NCI-H1436 treated with DMSO at 0.1 percent for 48 hours (cell line): ENCODE results near the gene EXD3.

Experiments
- DNase-seq: peaks from one replicate; lab custom pipeline; 2025; lab: John Stamatoyannopoulos, UW

EXD3 gene

DNA sequence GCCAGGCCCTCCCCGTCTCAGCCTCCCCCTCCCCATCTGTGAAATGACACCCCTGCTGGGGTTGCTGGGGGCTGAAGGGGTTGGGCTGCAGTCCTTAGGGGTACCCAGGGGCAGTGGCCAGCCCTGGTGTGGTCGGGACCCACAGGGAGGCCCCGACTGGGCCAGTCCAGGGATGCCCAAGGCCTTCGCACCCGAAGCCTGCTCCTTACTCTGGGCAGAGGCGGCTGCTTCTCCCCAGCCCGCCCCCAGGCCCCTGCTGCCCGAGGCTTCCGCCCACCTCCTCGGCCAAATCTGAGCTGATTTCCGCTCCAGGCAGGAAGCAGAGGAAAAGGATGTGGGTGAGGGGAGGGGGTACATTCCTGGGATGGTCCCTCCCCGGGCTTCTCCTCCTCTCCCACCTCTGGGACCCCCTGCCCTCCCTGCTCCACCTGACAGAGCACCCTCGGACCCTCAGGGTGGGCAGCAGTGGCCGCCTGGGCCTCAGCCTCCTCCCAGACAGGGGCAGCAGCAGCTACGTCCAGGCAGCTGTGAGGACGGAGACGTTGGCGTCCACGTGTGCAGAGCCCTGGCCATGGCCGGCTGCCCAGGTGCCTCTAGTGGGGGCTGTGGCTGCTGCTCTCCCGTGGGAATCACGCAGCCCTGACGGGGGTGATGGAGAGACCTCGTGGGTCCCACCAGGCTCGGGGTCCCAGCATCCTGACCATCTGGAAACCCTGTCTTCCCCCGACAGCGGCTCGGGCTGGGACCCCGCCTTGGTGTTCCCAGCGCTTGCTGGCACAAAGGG is 116.7 kb downstream of the EXD3 start:
- no peak for DNase-seq

DNA sequence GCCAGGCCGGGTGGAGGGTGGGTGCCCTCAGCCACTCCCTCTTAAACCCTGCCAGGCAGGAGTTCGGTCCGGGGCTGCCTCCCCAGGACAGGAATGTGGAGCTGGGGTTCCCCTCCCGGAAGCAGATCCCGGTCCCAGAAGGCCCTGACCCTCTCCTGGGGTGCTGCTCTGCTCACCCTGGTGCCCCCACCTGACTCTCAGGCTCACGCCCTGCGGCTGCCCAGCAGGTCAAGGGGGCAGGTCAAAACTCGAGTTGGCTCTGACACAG is 117.2 kb downstream of the EXD3 start:
- DNase-seq, result no peak

DNA sequence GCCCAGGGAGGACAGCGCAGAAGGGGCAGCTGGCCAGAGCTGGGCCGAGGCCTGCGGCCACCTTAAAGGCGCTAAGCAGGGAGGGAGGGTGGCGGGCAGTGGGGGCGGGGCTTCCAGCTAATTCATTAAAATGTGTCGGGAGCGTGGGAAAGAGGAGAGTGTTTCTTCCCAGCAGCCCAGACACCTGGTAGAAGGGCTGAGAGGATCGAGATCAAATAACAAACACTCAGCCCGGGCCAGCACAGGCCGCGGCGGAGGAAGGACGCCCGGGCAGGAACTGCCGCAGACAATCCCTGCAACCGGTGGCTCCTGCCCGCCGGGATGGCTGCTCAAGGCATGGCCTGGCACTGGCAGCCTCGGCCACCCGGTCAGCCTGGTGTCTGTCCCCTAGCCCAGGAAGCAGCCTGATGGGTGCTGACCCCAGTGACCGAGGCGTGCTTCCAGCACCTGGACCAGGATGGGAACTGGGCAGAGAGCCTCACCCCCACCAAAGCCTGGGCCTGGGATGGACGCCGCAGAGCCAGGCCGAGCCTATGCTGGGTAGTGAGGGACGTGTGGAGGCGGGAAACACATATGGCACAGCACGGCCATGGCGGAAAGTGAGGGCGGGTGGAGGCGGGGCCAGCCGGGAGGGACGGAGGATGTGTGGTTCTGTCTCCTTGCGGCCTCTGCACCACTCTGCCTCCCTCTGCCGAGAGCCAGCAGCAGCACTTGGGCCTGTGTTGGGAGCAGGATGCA is 117.7 kb downstream of the EXD3 start:
- no peak for DNase-seq

DNA sequence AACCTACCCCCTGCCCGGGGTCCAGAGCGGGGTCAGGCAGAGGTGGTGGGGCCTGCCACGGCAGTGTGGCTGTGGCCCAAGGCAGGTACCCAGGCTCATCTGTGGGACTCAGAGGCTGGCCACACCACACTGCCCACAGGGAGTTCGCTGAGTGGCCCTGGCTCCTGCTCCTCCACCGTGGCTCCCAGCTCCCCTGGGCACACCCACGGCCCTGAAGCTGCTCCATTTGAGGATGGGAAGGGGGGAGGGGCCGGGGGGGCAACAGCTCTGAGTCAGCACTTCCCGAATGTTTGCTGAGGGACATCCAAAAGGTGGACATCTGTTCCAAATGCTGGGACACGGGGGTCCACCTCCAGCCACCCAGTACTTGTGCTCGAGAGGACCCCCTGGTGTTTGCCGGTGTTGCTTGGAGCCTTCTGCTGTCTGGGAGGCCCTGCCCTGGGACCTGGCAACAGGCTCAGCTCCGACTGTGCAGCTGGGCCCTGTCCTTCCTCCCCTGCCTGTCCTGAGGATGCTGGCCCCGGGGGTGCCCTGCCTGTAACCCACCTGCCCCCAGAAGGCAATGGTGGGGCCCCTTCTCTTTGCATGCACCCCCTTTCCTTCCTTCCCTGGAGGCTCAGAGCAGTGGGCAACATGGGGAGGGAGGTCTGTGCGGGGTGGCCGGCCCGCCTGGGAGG is 118.4 kb downstream of the EXD3 start:
- DNase-seq, result no peak

DNA sequence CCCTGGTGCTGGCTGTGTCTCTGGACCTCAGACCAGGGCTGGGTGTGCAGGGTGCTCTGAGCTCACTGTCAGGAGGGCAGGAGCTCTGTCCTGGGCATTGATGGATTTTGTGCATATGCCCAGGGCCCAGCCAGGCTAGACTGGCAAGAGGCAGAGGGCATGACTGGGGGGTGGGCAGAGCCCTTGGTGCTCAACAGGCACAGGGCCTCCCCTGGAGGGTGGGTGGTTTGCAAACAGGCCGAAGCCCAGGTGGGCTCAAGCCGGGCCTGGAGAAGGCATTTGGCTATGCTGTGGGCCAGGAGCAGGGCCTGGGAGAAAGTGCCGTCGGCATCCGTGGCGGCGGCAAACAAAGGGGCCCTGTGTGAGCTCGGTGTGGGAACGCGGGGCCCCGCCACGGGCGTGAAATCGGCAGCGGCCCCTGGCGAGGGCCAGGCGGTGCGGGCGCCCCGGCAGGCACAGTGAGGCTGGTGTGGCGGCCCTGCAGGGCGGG is 119.0 kb downstream of the EXD3 start:
- no peak for DNase-seq

DNA sequence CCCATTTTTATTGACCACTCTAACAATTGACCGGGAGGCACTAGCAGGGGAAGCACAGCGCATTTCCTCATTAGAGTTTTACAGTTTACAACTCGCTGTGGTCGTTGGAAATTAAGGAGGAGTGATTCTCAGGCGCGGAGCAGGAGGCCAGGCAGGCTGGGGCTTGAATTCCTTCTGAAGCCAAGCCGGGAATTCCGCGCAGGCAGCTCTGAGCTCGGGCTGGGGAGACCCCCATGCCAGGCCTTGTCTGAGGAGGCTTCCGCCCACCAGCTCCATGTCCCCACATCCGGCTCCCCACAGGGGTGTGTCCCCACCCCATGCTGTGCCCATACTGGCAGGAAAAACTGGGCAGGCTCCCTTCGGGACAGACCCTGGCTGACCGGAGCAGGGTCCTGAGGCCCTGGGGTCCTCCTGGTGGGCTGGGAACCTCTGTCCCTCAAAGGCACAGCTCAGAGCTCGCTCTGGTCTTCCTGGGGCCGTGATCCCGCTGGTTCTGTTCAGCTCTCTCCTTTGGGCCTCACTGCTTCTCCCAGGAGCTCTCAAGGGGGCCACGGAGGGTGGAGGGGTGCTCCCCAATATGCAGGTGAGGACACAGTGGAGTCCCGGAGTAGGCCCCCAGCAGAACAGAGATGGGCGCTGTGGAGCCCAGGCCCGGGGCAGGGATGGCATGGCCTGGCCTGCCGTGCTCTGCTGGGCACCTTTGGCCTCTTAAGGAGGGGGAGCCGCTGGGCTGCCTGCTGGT is 119.6 kb downstream of the EXD3 start:
- no peak for DNase-seq

DNA sequence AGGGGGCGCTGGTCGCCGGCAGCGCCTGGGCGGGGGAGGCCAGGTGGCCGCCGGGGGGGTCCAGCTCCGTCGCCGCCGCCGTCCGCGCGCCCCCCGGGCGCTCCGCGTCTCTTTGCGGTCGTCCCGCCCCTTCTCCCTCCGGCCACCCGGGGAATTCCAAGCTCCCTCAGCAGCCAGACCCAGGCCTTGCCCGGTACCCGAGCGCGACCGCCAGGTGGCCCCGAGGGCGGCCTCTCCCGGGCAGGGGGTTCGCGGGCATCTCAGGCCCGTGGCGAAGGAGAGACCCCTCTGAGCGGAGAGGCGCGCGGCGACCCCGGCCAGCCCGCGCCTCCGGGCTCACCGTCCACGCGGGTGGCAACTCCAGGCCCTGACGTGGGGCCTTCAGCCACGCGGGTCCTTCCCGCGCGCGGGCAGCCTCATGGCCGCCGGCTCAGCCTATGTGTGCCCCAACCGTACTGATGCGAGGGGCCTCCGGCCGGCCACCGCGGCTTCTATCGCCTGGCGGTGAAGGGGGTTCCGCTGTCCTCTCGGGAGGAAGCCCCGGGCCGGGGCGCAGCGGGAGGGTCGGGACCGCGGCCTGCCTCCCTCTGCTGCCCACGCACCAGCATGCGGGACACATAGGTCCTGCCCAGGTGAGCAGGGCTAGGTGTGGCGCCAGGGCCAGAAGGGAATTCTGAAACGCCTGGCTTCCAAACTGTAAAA is 120.4 kb downstream of the EXD3 start:
- no peak for DNase-seq

DNA sequence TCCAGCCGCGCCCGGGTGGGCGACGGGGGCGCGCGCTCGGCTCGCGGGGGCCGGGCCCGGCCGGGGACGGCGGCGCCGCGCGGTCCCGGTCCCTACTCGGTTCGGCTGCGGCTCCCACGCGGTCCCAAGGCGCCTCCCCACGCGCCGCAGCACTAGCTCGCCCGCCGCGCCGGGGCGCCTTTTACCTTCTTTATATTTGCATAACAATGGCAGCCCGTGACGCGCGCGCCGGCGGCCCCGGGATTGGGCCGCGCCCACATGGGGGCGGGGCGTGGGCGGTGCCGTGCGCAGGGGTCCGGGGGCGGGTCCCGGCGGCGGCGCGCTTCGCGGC is 120.9 kb downstream of the EXD3 start, which contains the start of gene NRARP:
NRARP (minus strand) TSS at position 154 of the 331 bp plus-strand sequence. CDS start 343 bp downstream, outside the sequence.
- DNase-seq, result no peak

DNA sequence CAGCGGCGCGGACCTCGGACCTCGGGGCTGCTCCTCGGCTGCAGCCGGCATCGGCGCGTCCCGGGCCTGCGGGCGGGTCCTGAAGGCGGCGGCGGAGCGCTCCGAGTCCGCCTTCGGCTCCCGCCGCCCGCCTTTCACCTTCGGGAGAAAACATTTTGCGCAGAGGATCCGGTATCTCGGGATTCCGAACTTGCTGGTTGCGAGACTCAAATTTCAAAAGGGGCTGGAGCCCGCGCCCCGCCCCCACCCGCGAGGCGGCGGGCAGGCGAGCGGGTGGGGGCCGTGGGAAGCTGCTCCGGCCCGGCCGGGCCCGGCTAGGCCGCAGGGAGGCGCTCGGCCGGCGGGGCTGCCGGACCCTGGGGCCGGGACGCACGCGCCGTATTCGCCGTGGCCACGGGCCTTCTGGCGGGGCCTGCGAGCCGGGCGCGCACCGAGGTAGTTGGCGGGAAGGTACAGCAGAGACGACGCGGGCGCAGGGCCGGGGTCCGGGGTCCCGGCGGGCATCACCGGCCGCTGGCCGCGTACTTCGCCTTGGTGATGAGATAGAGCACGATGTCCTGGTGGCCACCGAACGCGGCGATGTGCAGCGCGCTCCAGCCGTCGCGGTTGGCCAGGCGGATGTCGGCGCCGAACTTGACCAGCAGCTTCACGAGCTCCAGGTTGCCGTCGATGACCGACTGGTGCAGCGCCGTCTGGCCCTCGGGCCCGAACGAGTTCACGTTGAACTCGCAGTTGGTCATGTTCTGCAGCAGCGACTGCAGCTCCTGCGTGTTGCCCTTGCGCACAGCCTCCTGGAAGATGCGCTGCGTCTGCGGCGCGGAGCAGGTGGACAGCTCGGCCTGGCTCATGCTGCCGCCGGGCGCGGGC is 121.6 kb downstream of the EXD3 start:
- DNase-seq, result no peak

DNA sequence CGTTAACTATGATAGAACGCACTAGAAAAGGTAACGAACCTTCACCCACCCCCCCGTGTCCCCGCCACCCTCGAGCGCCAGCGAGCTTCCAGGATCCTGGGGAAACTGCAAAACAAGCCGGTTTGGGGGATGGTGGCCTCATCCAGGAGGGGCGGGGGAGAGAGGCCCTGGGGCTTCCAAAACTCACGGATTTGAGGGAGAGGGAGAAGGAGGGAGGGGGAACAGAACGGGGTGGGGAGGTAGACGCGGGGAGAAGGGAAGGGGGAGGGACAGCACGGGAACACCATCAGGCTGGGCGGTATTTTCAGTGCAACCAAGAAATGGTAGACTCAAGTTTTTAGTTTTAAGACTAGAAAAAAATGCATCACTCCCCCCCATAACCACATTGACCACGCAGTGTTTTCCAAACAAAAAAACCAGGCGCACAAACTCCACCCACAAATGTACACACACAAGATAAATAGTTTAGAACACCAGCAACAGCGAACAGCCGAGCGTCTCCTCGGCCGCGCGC is 122.3 kb downstream of the EXD3 start:
- DNase-seq, result no peak

DNA sequence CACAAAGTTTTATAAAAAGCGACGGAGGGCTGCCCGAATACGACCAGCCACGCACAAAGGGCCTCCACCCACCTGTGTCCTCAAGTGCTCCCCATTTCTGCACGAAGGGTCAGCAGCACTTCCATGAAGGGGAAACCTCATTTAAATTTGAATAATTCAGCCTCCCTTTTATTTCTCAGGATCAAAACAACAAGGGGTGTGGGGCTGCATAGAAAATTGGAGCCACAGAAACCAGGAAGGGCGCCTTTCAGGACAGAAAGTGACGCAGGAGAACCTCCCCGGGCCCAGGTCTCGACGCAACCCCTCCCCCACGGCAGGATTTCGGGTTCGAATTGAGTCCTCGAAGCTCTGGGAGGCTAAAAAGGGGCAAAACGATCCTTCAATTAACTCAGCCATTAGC is 123.0 kb downstream of the EXD3 start:
- no peak for DNase-seq

DNA sequence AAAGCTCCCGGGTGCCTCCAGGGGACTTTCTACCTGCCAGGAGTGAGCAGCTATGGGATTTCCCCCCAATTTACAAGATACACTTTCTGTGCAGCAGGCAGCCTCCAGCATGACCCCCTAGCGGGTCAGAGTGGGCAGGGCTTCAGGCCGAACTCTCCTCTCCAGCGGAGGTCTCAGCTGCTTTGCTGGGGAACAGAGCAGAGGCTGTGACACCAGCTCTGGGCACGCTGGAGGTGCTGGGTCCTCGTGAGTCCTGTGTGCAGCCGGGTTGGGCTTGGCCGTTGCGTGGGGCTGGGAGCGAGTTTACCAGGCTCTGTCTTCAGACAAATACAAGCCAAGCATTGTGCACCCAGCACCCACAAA is 123.8 kb downstream of the EXD3 start:
- no peak for DNase-seq

DNA sequence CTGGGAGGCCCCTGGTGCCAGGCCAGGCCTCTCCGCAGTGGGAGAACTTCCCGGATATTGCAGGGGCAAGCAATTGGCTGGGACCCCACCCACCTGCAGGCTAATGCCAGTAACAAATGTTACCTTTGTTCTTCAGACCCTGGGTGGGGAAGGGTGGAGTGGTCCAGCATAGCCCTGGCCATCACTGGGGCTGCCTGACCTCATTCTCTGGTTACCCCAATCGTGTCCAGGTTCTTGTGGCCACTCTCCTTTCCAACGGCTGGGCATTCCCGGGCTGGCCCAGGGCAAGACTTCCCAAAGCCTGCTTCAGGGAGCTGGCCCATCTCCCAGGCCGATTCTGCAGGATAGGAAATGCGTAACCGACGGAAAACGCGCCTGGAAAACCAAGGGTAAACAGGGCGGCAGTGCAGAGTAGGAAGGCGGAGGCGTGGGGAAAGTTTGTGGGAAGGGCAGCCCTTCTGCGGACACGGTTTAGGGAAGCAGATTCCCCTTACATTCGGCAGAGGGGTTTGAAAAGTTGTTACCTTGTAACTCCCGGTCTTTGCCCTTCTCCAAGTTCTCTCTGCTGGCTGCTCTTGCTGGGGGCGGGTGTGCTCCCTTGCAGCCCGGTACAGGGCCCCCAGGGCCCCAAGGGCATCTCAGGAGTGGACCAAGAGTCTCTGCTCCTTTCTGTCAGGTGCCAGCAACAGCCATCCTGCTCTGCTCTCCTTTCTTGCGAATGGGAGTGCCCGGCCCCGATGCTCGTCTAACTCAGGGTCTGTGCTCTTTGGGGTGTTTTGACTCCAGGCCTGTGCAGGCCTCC is 124.4 kb downstream of the EXD3 start:
- DNase-seq, result no peak

DNA sequence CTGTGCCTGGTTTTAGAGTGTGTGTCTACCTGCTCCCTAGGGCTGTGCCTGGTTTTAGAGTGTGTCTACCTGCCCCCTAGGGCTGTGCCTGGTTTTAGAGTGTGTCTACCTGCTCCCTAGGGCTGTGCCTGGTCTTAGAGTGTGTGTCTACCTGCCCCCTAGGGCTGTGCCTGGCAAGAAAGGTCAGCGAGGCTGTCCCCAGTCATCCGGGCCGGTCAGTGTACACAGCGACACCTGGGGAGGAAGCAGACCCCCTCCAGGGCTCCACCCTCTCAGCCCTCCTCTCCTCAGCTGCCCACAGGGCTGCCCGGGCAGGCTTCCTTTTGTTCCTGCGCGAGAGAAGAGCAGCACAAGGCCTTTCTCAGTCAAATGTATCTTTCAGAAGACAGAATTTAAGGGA is 125.0 kb downstream of the EXD3 start:
- DNase-seq, result no peak

DNA sequence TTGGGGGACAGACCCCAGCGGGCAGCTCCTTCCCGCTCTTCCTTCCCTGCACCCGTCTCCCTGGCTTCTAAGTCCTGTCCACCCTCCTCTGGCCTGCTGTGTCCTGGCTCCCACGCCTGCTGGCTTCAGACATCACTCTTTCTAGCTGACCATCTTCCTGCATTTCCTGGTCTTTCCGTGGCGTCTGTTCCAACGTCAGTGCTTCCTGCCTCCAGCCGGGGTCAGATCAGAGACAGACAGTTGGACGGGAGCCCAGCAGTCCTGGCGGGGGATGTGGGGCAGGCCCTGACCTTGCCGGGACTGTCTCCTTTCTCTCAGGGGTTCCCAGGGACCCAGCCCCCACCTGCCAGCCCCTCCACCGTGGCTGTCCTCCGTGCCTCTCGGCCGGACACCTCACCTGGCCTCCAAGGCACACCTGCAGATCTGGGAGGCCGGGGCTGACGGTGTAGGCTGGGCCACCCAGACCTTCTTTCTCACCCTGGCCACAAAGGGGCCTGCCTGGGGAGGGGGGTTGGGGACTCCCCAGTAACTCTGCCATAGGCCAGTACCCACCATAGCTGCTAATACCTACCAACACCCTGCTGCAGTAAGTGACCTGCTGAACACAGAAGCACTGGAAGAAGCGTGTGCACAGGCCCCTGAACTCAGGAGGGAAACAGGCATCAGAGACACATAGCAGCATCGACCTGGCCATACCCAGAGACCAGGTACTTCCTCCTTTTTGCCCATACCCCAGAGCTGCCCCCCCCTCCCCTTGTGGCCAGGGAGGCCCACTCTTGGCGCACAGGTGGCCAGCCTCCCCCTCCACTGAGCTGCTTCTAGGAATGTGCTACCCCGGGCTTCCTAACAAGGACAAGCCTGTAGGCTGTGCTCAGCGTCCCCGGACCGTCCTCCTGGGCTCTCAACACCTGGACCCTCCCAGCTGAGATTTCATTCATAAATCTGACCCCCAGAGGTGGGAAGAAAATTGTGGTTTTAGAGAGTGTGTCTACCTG is 126.0 kb downstream of the EXD3 start:
- DNase-seq, result no peak

DNA sequence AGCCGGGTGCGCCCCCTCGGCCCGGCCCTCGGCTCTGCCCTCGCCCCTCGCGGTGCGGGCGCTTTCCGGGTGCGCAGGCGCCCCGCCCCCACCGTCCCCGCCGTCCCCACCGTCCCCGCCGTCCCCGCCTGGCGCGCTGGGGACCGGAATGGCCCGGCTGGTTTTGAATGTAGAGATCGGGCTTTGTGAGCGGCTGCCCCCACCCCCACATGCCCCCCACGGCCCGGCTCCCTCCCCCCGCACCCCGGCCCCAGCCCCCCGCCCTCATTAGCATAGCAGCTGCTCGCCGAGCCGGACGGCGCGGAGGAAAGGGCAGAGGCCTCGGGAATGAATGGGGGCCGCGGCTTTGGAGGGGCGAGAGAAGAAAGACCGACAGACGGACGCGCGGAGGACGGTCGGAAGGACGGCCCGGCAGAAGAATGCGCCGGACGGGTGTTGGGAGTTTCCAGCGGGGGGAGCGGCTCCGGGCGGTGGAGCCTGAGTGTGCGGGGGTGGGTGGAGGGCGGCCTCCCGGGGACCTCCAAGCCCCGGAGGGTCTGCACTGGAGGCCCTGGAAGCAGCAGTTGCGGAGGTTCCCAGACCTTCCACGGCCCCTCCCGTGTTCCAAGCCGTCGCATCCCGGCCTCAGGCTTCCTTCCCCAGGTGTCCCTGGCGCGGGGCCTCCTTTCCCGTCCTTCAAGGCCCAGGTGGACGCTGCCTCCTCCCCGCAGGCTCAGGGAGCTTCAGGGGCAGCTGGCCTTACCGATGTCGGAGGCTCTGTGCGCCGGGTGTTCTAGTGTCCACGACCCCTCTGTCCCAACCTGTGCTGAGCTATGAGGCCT is 126.9 kb downstream of the EXD3 start:
- no peak for DNase-seq

DNA sequence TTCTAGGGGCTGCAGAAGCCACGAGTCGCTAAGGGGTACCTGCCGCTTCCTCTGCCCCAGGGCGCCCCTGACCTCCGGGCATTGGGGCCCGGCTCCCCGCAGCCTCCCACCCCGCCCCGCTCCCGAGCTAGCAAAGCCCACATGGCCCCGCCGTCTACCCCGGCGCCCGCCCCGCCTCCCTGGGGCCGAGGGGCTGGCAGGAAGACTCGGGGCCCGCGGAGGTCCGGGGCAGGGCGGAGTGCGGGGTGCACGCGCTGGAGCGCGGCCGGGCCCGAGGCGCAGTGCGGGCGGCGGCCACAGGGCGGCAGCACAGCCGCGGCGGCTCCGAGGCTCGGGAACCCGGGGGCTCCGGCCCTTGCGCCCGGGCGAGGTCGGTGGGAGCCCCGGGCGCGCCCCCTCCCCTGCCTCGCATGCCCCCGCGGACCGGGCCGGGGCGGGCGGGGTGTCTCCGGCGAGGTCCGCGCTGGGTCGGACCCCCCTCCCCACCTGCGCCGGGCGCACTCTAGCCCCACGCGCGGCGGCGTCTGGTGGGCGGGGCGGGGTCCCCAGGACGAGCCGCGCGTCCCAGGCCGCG is 127.6 kb downstream of the EXD3 start:
- no peak for DNase-seq
